ENCODE data around the gene ETV1.

ETV1 gene

GRCh38 chr7:13875496-13876074, 113.9 kb downstream of the ETV1 start:
- no peak for DNase-seq

DNA sequence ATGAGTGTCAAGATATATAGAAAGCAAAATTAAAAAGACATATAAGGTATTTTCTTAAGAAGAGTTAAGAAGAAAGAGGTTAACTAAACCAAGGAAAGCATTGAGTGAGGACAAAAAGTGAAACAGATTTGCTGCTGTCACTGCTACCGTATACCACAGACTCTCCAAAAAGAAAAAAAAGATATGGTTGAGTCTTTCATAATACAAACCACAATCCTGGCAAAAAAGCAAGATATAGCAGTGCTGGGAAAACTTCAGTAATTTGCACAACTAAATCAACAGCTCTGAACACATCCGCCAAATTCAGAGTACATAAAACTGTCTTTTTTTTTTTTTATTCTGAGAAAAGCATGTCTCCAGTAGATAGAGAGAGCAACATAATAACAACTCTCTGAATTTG, 114.7 kb downstream of the ETV1 start:
- DNase-seq: no peak

DNA sequence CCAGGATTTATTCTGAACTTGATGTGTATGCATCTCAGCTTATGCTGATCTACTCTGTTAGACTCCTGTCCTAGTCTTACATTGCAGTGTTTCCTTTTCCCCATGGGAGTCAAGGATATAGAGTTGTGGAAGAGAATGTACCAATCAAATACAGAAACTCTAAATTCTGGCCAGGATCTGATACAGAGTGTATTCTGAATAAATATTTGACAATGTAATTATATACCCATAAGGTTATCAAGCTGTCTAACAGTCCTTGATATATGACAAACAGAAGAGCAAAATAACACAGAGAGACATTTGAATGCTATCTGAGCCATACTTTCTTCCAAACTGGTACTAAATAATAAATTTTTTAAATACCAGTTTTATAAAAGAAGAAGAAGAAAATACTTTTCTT, 116.8 kb downstream of the ETV1 start:
- no peak for DNase-seq

DNA sequence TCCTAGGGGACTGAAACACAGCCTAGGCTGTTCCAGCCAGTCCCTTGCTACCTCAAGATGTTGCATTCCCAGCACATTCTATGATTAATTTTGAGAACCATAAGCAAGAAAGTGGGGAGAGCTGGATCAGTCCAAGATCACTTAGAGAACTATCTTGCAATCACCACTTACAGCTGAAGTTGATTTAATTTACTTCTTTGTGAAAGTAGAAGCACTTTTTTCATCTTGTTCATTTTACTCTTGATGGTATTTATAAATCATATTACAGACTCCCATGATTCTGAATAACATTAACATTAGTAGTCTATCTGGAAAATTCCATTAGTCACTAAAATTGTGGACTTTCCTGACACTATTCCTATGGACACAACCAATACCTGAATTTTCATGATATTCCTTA, 118.5 kb downstream of the ETV1 start:
- no peak for DNase-seq

DNA sequence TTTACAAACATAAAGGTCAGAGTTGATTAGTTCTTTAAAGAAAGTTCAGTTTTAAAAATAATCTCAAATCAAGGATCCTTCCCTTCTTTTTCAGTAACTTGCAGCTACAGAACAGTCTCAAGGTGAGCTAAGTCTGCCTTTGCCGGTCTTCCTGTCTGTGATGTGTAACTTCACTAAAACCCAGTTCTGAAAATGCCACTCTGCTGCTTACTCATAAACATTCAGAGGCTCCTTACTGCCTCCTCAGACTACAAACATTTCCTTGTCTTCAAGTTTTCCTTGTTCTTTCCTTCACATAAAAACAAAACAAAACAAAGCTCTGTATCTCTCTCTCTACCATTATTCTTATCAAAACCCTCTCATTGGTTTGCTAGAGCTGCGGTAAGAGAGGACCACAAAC, 128.7 kb downstream of the ETV1 start:
- no peak for DNase-seq

GRCh38 chr7:13856012-13856411, 133.5 kb downstream of the ETV1 start:
- DNase-seq: no peak

DNA sequence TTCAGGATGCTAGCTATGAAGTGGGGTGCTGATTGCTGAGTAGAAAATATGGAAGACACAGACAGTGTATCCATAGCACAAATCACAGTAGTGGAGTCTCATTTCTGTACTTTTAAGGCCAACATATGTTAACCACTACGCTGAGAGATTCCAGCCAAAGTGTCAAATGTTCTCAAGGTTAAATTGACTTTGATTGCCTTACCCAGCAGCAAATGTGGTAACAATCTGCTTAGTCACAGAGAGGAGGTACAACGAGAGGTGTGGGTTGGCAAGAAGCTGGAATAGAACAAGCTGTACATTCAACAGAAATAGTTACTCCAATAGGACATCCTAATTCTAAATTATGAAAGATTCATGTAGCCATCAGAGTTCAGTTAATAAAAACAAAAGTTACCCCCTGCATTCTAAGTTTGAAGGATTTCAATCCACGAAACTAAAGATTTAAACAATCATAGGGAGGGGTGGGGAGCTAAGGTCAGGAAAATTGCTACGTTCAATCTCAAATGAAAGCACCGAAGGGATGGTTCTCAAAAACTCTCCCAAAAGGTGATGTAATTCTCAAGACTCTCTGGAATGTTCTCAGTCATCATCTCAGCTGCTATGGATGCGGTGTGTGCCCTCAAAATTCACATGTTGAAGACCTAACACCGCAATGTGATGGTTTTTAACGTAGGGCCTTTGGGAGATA, 137.0 kb downstream of the ETV1 start:
- no peak for DNase-seq

DNA sequence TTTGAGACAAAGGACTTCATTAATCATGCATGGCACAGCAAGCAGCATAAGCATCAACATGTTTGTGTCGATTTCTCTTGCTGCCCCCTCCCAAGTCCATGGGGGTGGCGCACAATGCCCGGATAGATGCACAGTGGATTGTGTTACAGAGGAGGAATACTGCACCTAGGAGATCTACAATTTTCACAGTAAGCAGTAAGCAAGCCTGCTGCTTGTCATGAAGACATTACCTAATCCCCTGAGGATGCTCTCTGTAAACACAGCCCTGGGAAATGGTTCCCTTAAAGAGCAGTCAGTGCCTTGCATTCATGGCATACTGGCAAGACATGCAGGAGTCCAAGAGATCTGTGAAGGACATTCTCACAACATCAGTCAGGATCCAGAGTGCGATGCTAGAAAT, 137.7 kb downstream of the ETV1 start:
- DNase-seq: peak; percentile 28

DNA sequence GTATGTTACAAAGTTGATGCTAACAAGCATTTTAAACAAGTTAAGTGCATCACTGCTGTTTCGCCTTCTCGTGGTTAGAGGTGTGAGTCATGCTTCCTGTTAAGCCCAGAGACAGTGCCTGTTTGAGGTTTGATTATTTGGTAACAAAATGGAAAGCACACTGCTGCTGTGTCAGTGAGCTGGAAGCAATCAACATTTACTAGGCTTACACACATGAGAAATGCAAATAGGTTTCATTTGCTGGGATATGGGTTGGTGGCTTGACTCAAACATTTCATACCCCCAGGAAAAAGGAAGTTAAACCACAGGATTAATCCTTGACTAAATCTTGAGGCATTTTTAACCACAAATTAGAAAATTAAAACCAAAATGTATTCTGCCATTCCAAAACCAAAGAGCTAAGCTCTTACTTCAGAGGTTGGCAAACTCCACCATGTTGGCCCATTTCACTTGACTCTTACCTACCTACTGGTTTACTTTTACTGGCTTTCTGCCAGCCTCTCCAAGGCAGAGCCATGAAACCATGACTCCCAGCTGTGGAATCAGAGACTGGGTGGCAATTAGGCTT, 139.2 kb downstream of the ETV1 start:
- peak; percentile 45 for DNase-seq

DNA sequence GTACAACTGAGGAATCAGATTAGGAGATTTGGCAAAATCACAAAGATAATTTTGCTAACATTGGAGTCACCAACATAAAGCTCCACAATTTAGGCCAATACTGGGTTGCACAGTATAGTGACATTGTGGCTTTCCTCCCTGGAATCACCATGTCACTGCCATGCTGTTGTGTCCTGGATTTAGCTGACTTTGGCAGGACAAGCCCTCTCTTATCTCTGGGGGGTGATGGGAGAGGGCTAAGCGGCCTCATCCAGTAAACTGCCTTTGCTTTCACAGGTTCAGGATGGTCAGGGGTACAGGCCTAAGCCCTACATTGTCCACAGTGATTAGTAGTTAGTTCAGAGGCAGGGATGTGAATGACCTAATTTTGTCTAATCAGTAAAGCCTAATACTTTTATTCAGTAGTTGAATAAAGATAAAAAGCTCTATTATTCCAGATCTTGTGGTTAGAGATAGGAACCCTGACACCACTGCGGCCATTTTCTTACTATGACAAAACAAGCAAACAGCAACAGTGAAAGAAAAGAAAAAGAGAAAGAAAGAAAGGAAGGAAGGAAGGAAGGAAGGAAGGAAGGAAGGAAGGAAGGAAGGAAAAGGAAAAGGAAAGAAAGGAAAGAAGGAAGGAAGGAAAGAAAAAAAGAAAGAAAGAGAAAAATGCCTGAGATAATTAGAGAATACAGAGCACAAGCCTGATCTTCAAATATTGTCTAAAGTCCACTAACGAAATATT, 140.1 kb downstream of the ETV1 start:
- no peak for DNase-seq

DNA sequence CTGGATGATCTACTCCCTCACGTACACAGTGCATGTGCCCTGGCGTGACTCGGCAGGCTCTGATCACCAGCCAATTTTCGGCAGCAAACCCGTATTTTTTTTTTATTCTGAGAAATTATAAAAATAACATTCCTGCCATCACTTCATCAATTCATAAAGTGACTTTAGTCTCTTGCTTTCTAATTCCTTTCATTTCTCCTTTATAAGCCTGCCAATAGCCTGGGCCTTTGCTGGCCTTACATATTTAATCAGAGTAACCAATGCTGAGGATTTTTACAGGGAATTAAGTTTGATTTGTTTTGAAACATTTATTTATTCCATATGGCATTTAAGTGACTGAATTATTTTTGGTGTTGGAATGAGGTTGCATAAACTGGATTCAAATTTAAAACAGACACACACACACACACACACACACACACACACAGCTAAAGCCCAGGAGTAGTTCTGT, 140.8 kb downstream of the ETV1 start:
- no peak for DNase-seq

DNA sequence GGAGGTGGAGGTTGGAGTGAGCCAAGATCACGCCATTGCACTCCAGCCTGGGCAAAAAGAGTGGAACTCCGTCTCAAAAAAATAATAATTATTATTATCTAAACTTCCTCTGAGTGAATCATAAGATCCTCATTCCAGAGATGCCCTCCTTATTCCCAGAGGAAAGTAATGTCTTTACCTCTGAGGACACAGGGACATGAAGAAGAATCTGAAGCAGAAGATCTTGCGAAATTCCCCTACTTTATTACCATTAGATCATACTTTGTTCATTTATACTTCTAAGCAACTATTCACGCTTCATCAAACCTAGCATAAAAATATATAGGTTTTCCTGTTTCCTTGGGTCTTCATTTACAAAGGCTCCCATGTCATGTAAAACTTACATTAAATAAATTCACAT, 143.1 kb downstream of the ETV1 start:
- DNase-seq: no peak

DNA sequence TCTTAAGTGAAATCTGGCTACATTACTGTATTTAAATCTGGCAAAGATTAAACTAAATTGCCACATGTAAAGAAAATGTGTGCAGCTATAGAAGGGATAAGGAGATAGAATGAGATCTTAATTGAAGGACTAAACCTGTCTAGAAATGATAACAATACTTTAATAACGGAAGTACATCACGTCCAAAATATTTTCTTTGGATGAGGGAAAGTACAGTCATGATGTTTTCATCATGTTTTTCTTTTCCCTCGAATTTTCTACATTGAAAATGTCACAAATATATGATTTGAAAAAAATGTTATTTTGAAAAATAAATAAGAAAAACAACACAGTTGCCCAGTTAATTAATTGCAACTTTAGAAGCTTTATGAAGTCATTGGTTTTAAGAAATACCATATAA, 143.9 kb downstream of the ETV1 start:
- no peak for DNase-seq

DNA sequence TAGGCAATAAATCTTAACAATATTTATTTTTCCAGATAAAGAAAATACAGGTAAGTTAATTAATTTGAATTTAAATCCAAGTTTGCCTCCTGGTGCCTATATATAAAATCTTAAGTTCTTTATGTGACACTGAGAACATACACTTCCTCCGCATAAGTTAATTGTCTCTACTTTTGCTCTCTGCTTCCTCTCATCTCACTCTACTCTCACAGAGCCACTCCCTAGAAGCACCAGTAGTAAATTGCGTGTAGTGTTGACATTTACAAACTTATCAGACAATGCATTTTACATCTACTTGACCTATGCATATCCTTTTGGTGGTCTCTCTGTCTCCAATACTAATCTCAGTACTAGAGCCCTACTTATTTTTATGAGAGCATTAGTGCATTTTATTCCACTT, 144.5 kb downstream of the ETV1 start:
- DNase-seq: no peak

DNA sequence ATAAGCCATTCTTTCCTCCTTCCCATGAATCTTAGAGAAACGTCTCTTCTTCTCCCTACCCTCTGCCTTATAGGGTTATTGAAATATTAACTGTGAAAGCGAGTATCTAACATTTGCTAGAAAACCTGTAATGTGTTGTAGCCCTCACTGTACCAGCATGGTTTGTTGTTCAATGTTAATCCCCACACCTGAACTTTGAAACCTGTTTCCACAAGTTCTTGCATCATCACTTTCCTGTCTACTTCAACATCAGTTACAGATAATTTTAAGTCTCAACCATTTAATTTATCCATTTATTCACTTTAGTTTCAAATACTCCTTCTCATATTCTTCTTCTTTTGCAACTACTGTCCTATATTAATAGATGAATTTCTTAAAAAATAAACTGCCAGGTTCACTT, 148.2 kb downstream of the ETV1 start:
- no peak for DNase-seq
